GM12892 (cell line): ENCODE data around the gene TTC39B.

Experiments used
- POLR2A ChIP-seq: IDR thresholded peaks from 2 replicates; pipeline ENCODE4 v1.6.1; 2011; ENCODE audit warnings: low read depth, low read length, control low read depth
- POLR2AphosphoS5 ChIP-seq: IDR thresholded peaks from 2 replicates; pipeline ENCODE4 v1.6.1; 2011; ENCODE audit warnings: low read depth, low read length, control low read depth

GRCh38 chr9:15235658-15236057 is 71.4 kb downstream of the TTC39B start:
- TF ChIP-seq POLR2AphosphoS5 = no peak
- no peak for TF ChIP-seq POLR2A
